HepG2 (cell line): Measurements from ENCODE around the gene SLC16A11. TPM values are rescaled to one million over a fixed set of nuclear protein-coding genes. Genes with fewer than 3 reads are reported as not detected.

Source experiments
- ATAC-seq: fragments of 200-7000 bp; cut with Tn5 transposase; 3 replicates; pipeline ENCODE4 v1.9.1; 2020; ENCODE audit warnings: mild to moderate bottlenecking, moderate library complexity
- BruUV-seq: library from RNA; stranded (reverse); fragments of 400-500 nt; replicated peaks from 2 replicates; lab custom pipeline; 2021; lab: Mats Ljungman, UMichigan
- CTCF ChIA-PET: fragments of 300-600 bp; formaldehyde crosslinking; extraction: SDS; loops from one replicate; lab custom pipeline; 2021; ENCODE audit warnings: low total read pairs, inconsistent platforms, low intra/inter-chr PET ratio; lab: Yijun Ruan, JAX
- POLR2A ChIA-PET: fragments of 350-600 bp; sonication (Branson Sonifier 250); formaldehyde crosslinking; loops from one replicate; lab custom pipeline; 2020; ENCODE audit warnings: antibody characterized with exemption, inconsistent platforms; lab: Yijun Ruan, JAX
- DNase-seq: peaks from one replicate; pipeline ENCODE4 v3.0.0-alpha.2; 2015; ENCODE audit warnings: low spot score
- FAIRE-seq: peaks from 3 replicates; lab custom pipeline; 2011; peaks lifted over from hg19 to GRCh38; lab: Jason Lieb, UNC
- H2AFZ ChIP-seq: one replicate; pipeline ENCODE4 v1.6.1; 2011; ENCODE audit warnings: low read length, inconsistent platforms
- H3K27ac ChIP-seq: fragments of 300-600 bp; 3 replicates; pipeline ENCODE4 v1.8.0; 2011; ENCODE audit warnings: mixed run types, mild to moderate bottlenecking, mixed read lengths, low read length, inconsistent platforms; ENCODE audit not compliant: insufficient read depth; ENCODE audit errors: extremely low read length
- H3K27me3 ChIP-seq, 2 experiments: fragments of 200-600 bp in 1 of 2; 2 replicates in 1 of 2; 3 replicates in 1 of 2; pipeline versions ENCODE4 v1.6.0 to v1.8.0; 2011; ENCODE audit warnings: low read length in 2 of 2, mild to moderate bottlenecking in 2 of 2, moderate library complexity in 2 of 2, inconsistent platforms in 1 of 2; ENCODE audit not compliant: insufficient read depth in 2 of 2, control insufficient read depth in 1 of 2
- H3K36me3 ChIP-seq, 2 experiments: fragments of 200-600 bp in 1 of 2; replicated peaks in 1 of 2; 2 replicates in 1 of 2; 3 replicates in 1 of 2; pipeline versions ENCODE4 v1.5.1 to v1.8.0; 2011; ENCODE audit warnings: low read length in 2 of 2, inconsistent platforms in 1 of 2; ENCODE audit not compliant: insufficient read depth in 2 of 2, control insufficient read depth in 1 of 2
- H3K4me1 ChIP-seq: 2 replicates; pipeline ENCODE4 v1.5.1; 2012; ENCODE audit warnings: low read length, inconsistent platforms; ENCODE audit not compliant: insufficient read depth
- H3K4me2 ChIP-seq: 2 replicates; pipeline ENCODE4 v1.6.0; 2011; ENCODE audit warnings: low read depth, low read length, inconsistent platforms
- H3K4me3 ChIP-seq, 3 experiments: fragments of 200-600 bp in 1 of 3; sonication (generic), shearing (Covaris generic) in 1 of 3; replicated peaks in 1 of 3; 2 replicates each; pipeline ENCODE4 v1.5.1; 2011 to 2016; ENCODE audit warnings: low read length in 3 of 3, inconsistent platforms in 2 of 3, low read depth in 2 of 3, mild to moderate bottlenecking in 2 of 3, control low read depth in 1 of 3, mixed read lengths in 1 of 3; ENCODE audit not compliant: insufficient read depth in 1 of 3
- H3K79me2 ChIP-seq: one replicate; pipeline ENCODE4 v1.6.1; 2011; ENCODE audit warnings: low read length, inconsistent platforms; ENCODE audit not compliant: insufficient read depth
- H3K9ac ChIP-seq: 2 replicates; pipeline ENCODE4 v1.6.0; 2011; ENCODE audit warnings: mild to moderate bottlenecking, low read depth, low read length, inconsistent platforms; ENCODE audit not compliant: insufficient read depth
- H3K9me3 ChIP-seq: 2 replicates; pipeline ENCODE4 v1.5.1; 2012; ENCODE audit warnings: mild to moderate bottlenecking, low read length
- H4K20me1 ChIP-seq: 2 replicates; pipeline ENCODE4 v1.6.0; 2011; ENCODE audit warnings: inconsistent platforms, mild to moderate bottlenecking, low read length, moderate library complexity; ENCODE audit not compliant: insufficient read depth
- E2F2 ChIP-seq: sonication (generic); formaldehyde crosslinking; IDR thresholded peaks from 2 replicates; pipeline ENCODE4 v1.4.0; 2020; ENCODE audit warnings: missing genetic modification reagents, borderline replicate concordance
- ZNF121 ChIP-seq: sonication (generic); formaldehyde crosslinking; IDR thresholded peaks from 2 replicates; pipeline ENCODE4 v1.5.0; 2020; ENCODE audit warnings: mild to moderate bottlenecking, missing genetic modification reagents
- ZNF670 ChIP-seq: sonication (generic); formaldehyde crosslinking; IDR thresholded peaks from 2 replicates; pipeline ENCODE4 v1.8.0; 2022; ENCODE audit warnings: mild to moderate bottlenecking, missing genetic modification reagents, borderline replicate concordance
- ZSCAN22 ChIP-seq: sonication (generic); formaldehyde crosslinking; IDR thresholded peaks from 2 replicates; pipeline ENCODE4 v1.4.0; 2020; ENCODE audit warnings: mild to moderate bottlenecking, missing genetic modification reagents
- WGBS: methylation state at CpG from one replicate; pipeline ENCODE4 v1.1.6; 2017; ENCODE audit warnings: low lambda C conversion rate; 5-methylcytosine and 5-hydroxymethylcytosine counted together
- in situ Hi-C: cut with HindIII; loops from 2 replicates; pipeline ENCODE4 v1.10.0; 2017; ENCODE audit warnings: low pct_unique_long_range_greater_than_20kb; ENCODE audit not compliant: extremely low pct_ligation_motif_present
- intact Hi-C: fragments of 100-400 bp; cut with micrococcal nuclease; formaldehyde crosslinking; loops from one replicate; pipeline ENCODE4 v1.10.0; 2022; ENCODE audit not compliant: unreplicated experiment
- polyA plus RNA-seq, 8 experiments: library from polyadenylated mRNA; depleted of rRNA in 3 of 8; stranded (reverse) in 7 of 8; unstranded in 1 of 8; fragments of >200 nt; fragmentation: Illumina TruSeq in 4 of 8; extraction: Trizol in 4 of 8; gene quantifications; 2 replicates each; pipeline versions ENCODE4 v1.2.1 to v1.2.3, GENCODE V29; 2011 to 2016; ENCODE audit warnings: low read depth in 4 of 8, missing spikeins in 1 of 8, mixed read lengths in 1 of 8; ENCODE audit not compliant: insufficient read depth in 1 of 8
- total RNA-seq, 5 experiments: library from RNA; depleted of rRNA; stranded (reverse); fragments of >200 nt; fragmentation: Illumina TruSeq; extraction: Trizol; gene quantifications; 2 replicates each; pipeline ENCODE4 v1.2.3, GENCODE V29; 2016; ENCODE audit warnings: low read depth in 1 of 5

Gene SLC16A11
- total and polyA plus RNA-seq, 2 of the 13 experiments (the other 11 are each of a cell fraction or from before 2014, with no cell fraction given), result not detected

DNA sequence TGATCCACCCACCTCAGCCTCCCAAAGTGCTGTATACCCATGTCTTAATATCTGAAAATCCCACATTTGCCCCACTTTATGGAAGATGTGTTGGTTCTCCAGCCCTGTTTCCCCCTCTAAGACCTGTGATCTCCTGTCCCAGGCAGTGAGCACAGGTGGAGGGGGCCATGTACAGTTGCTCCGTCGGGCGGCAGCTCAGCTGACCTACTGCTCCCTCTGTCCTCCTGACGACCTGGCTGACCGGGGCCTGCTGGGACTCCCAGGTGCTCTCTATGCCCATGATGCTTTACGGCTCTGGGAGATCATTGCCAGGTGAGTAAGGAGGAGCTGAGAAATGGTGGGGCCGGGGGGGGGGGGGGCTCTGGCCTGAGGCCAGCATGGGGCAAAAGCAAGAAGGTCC, 38.2 kb downstream of the SLC16A11 start:
- H2AFZ ChIP-seq, result no peak overlapping the region
- H3K9ac ChIP-seq, result no peak overlapping the region
- TF ChIP-seq ZNF670, result no peak
- TF ChIP-seq ZNF121 (CRISPR knock-in tag), result no peak
- no peak for TF ChIP-seq ZSCAN22 (CRISPR knock-in tag)
- no peak for TF ChIP-seq E2F2 (CRISPR knock-in tag)
- TF ChIP-seq, all 625 proteins: peak for 0
- 92% methylated on average over 2 of the region's 7 CpGs for WGBS
- Histone ChIP-seq H4K20me1 (peaks cover 4% of the 10 kb centered on the region; the same call in 1 of the 2 replicates), H3K79me2 (peaks cover 15% of the 10 kb centered on the region), H3K27me3 (no peaks in the 10 kb centered on the region), H3K4me3 (no peak overlapping the region), H3K9me3 (no peaks in the 10 kb centered on the region), H3K4me1 (peaks cover 14% of the 10 kb centered on the region), H3K4me2 (no peak overlapping the region), H3K36me3 (peaks cover 12 to 36% of the 10 kb centered on the region in 2 experiments; a peak in 4 of 5 replicates), H3K27ac (no peak overlapping the region)
- in situ Hi-C loops (loop anchor here (10.0 kb wide), 1 partner anchor 151 kb away; no protein-coding TSS in a partner anchor), intact Hi-C loops (loop anchor here (5.0 kb wide), 1 partner anchor 343 kb away; no protein-coding TSS in a partner anchor)
- no TSS peak for BruUV-seq
- POLR2A ChIA-PET, result no interaction called here
- ATAC-seq (no peak), FAIRE-seq (no peak), DNase-seq (no peak)
- CTCF ChIA-PET, result interaction anchor here (1.9 kb wide), 1 partner anchor 162 kb away, joined by 14 read pairs; no protein-coding TSS in a partner anchor
